ENCODE results near the gene PCGF5.
"Not testable (repeated sequence)": the region's sequence is repeated elsewhere in the genome, so short reads cannot be mapped to it uniquely, and the experiment has no call there.

The PCGF5 gene
- 101 to 182 (median 108) reads per million in 3 donors for total RNA-seq

DNA sequence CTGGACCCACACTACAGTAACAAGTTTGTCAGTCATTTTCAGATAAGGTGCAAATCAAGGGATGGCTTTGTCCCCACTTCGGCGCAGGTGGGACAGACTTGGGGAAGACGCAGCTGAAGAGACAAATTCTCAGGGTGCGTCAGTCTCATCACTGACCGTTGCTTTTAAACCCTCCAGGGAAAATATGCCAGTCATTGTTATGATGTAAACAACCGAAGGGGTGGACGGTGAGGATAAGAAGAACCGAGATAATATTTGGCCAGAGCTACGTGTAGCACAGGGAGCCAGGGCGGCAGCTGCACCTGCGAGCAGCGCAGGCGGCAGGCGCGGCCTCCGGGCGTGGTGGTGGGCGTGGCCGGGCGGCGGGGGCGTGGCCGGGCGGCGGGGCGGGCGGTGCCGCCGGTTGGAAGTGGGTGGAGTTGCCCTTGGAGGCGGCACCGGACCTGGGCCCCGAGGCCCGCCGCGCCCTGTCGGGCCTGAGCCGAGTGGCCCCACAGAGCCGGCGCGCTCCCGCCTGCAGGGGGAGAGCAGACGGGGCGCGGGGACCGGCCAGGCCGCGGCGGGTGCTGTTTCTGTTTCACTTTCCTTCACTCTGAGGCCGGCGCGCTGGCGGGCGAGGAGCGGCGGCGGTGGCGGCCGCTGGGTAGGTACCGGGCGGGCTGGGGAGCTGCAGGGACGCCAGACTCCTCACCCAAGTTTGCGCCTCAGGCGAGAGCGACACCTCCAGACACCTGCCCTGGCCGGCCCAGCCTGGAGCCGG, at the start of gene PCGF5:
TSS of gene PCGF5 (plus strand) at position 470 of the 760 bp plus-strand sequence. CDS start 2,209 bp downstream, outside the sequence.
- Histone ChIP-seq H3K27me3 (replicated peaks; ENCODE audit: control insufficient read depth, insufficient read depth, low read length, poor library complexity, severe bottlenecking) (no peaks in the 10 kb centered on the region), H3K9me3 (ENCODE audit: control insufficient read depth, low read length) (no peaks in the 10 kb centered on the region), H3K36me3 (ENCODE audit: control insufficient read depth, insufficient read depth, low read length) (peaks cover 4% of the 10 kb centered on the region), H3K4me3 (ENCODE audit: insufficient read depth, low read depth, low read length, poor library complexity, severe bottlenecking) (peak within 1 kb of the TSS; percentile 87), H3K4me1 (ENCODE audit: control insufficient read depth, insufficient read depth, low read length, poor library complexity, severe bottlenecking) (peaks cover 9% of the 10 kb centered on the region), H3K27ac (ENCODE audit: insufficient read depth, low read length, poor library complexity, severe bottlenecking) (peak within 1 kb of the TSS; percentile 83)
- DNase-seq, result peak; percentile 89 to 92 (median 91)

GRCh38 chr10:91171485-91171884, 49.0 kb upstream of the PCGF5 start:
- no peaks in the 10 kb centered on the region for H3K4me1 ChIP-seq (ENCODE audit: control insufficient read depth, insufficient read depth, low read length, poor library complexity, severe bottlenecking)
- no peak overlapping the region for H3K4me3 ChIP-seq (ENCODE audit: insufficient read depth, low read depth, low read length, poor library complexity, severe bottlenecking)
- H3K27me3 ChIP-seq (replicated peaks; ENCODE audit: control insufficient read depth, insufficient read depth, low read length, poor library complexity, severe bottlenecking), result no peaks in the 10 kb centered on the region
- H3K9me3 ChIP-seq (ENCODE audit: control insufficient read depth, low read length), result no peaks in the 10 kb centered on the region
- no peaks in the 10 kb centered on the region for H3K36me3 ChIP-seq (ENCODE audit: control insufficient read depth, insufficient read depth, low read length)
- H3K27ac ChIP-seq (ENCODE audit: insufficient read depth, low read length, poor library complexity, severe bottlenecking), result no peak overlapping the region
- DNase-seq, result no peak

- Histone ChIP-seq H3K4me1 (ENCODE audit: control insufficient read depth, insufficient read depth, low read length, poor library complexity, severe bottlenecking) (no peaks in the 10 kb centered on the region), H3K4me3 (ENCODE audit: insufficient read depth, low read depth, low read length, poor library complexity, severe bottlenecking) (no peak overlapping the region)
- no peak for DNase-seq
Observed at GRCh38 chr10:91172348-91172747, 48.1 kb upstream of the PCGF5 start.

DNA sequence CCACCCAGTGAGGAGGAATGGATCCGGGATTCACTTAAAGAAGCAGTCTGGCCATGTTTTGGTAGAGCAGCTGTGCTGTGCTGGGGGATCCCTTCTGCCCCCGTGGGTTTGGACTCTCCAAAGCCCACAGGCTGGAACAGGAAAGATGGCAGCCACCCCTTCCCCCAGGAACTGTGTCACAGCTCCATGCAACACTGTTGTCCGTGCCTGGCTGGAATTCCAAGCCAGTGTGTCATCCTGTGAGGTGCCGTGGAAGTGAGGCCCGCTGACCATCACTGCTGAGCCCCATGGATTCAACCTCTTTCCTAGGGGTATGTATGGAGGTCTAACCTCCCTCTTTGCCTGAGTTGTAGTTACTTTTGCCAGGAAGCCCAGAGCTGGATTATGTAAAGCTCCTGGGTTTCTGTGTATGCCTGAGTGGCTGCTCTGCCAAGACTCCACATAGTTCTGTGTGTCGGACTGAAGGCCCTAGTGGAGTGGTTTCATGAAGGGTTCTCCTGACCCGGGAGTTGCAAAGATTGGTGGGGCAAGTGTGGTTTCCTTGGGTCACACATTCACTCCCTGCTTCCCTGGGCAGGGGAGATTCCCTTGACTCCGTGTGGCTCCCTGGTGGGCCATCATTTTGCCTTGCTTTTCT, 35.1 kb upstream of the PCGF5 start:
- Histone ChIP-seq H3K4me3 (ENCODE audit: insufficient read depth, low read depth, low read length, poor library complexity, severe bottlenecking) (no peak overlapping the region), H3K9me3 (ENCODE audit: control insufficient read depth, low read length) (peaks cover 3% of the 10 kb centered on the region), H3K4me1 (ENCODE audit: control insufficient read depth, insufficient read depth, low read length, poor library complexity, severe bottlenecking) (peaks cover 8% of the 10 kb centered on the region), H3K36me3 (ENCODE audit: control insufficient read depth, insufficient read depth, low read length) (no peaks in the 10 kb centered on the region), H3K27me3 (replicated peaks; ENCODE audit: control insufficient read depth, insufficient read depth, low read length, poor library complexity, severe bottlenecking) (no peaks in the 10 kb centered on the region), H3K27ac (ENCODE audit: insufficient read depth, low read length, poor library complexity, severe bottlenecking) (no peak overlapping the region)
- no peak for DNase-seq

More at GRCh38 chr10:91172348-91172747, 48.1 kb upstream of the PCGF5 start:
- H3K27me3 ChIP-seq (replicated peaks; ENCODE audit: control insufficient read depth, insufficient read depth, low read length, poor library complexity, severe bottlenecking), result no peaks in the 10 kb centered on the region
- no peaks in the 10 kb centered on the region for H3K36me3 ChIP-seq (ENCODE audit: control insufficient read depth, insufficient read depth, low read length)
- no peaks in the 10 kb centered on the region for H3K9me3 ChIP-seq (ENCODE audit: control insufficient read depth, low read length)
- no peak overlapping the region for H3K27ac ChIP-seq (ENCODE audit: insufficient read depth, low read length, poor library complexity, severe bottlenecking)

DNA sequence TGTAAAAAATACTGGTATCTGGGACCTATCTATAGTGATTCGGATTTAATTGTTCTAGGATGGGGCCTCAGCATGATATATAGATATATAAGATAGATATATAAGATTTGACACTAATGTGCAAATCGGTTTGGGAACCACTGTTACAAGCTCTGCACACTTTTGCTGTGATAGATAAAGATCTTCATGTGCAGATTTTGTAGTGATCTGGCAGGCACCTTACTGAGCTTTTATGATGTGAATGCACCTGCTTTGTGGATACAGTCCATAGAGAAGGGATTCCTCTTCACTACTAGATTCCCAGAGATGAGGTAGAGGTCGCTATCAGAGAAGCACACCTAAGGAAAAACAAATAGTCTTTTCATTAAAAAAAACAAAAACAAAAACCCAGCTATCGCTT, 33.3 kb upstream of the PCGF5 start:
- DNase-seq, result no peak
- Histone ChIP-seq H3K27ac (ENCODE audit: insufficient read depth, low read length, poor library complexity, severe bottlenecking) (no peak overlapping the region), H3K4me1 (ENCODE audit: control insufficient read depth, insufficient read depth, low read length, poor library complexity, severe bottlenecking) (peaks cover 9% of the 10 kb centered on the region), H3K4me3 (ENCODE audit: insufficient read depth, low read depth, low read length, poor library complexity, severe bottlenecking) (no peak overlapping the region), H3K9me3 (ENCODE audit: control insufficient read depth, low read length) (no peaks in the 10 kb centered on the region), H3K27me3 (replicated peaks; ENCODE audit: control insufficient read depth, insufficient read depth, low read length, poor library complexity, severe bottlenecking) (no peaks in the 10 kb centered on the region), H3K36me3 (ENCODE audit: control insufficient read depth, insufficient read depth, low read length) (no peaks in the 10 kb centered on the region)

DNA sequence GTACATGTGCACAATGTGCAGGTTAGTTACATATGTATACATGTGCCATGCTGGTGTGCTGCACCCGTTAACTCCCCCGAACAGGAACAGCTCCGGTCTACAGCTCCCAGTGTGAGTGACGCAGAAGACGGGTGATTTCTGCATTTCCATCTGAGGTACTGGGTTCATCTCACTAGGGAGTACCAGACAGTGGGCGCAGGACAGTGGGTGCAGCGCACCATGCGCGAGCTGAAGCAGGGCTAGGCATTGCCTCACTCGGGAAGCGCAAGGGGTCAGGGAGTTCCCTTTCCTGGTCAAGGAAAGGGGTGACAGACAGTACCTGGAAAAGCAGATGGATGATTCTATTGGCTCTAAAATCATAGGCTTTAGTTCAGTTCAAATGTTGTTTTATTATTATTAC, 32.5 kb upstream of the PCGF5 start:
- H3K36me3 ChIP-seq (ENCODE audit: control insufficient read depth, insufficient read depth, low read length); H3K9me3 ChIP-seq (ENCODE audit: control insufficient read depth, low read length); H3K27ac ChIP-seq (ENCODE audit: insufficient read depth, low read length, poor library complexity, severe bottlenecking); H3K27me3 ChIP-seq (replicated peaks; ENCODE audit: control insufficient read depth, insufficient read depth, low read length, poor library complexity, severe bottlenecking); H3K4me1 ChIP-seq (ENCODE audit: control insufficient read depth, insufficient read depth, low read length, poor library complexity, severe bottlenecking); DNase-seq; H3K4me3 ChIP-seq (ENCODE audit: insufficient read depth, low read depth, low read length, poor library complexity, severe bottlenecking): not testable (repeated sequence)

GRCh38 chr10:91188889-91189288, 31.6 kb upstream of the PCGF5 start:
- Histone ChIP-seq H3K27ac (ENCODE audit: insufficient read depth, low read length, poor library complexity, severe bottlenecking) (no peak overlapping the region), H3K27me3 (replicated peaks; ENCODE audit: control insufficient read depth, insufficient read depth, low read length, poor library complexity, severe bottlenecking) (no peaks in the 10 kb centered on the region), H3K9me3 (ENCODE audit: control insufficient read depth, low read length) (no peaks in the 10 kb centered on the region), H3K36me3 (ENCODE audit: control insufficient read depth, insufficient read depth, low read length) (no peaks in the 10 kb centered on the region), H3K4me3 (ENCODE audit: insufficient read depth, low read depth, low read length, poor library complexity, severe bottlenecking) (no peak overlapping the region), H3K4me1 (ENCODE audit: control insufficient read depth, insufficient read depth, low read length, poor library complexity, severe bottlenecking) (peaks cover 9% of the 10 kb centered on the region)
- DNase-seq, result no peak

DNA sequence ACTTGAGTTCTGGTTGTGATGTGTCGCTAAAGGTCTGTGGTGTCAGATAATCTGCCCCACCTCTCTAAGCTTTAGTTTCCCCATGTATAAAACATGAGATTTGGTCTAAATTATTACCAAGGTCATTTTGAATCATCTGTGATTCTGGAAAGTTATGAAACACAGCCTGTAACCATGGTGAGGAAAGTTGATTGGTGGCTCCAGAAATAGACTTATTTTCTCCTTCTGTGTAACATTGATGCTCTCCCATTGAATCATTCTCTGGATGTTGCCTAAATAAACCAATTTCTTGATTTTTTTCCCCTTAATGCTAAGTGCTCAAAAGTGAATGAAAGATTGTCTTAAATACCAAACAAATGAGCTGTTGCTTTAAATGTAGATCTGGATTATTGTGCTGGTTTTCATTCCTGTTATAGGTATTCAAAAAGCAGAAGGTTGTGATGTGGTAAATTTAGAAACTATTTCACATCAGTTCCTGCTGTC, 30.0 kb upstream of the PCGF5 start:
- DNase-seq, result no peak
- no peak overlapping the region for H3K27ac ChIP-seq (ENCODE audit: insufficient read depth, low read length, poor library complexity, severe bottlenecking)

DNA sequence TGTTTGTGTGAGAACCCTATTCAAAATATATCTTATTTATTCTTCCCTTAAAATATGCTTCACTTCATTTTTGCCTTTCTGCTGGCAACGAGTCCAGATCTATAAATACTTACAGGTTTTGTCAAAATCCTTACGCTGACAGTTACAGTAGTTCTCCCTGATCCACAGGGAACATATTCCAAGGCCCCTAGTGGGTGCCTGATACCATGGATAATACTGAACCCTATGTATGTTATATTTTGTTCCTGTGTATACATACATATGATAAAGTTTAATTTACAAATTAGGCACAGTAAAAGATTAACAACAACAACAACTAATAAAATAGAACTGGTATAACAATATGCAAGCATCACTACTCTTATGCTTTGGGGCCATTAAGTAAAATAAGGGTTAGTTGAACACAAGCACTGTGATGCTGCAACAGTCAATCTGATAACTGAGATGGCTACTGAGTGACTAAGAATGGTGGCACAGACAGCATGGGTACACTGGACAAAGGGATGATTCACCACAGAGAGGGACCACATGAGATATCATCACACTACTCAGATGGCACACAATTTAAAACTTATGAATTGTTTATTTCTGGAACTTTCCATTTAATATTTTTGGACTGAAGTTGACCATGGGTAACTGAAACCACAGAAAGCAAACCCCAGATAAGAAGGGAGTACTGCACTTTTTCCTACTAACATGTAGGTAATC, 29.4 kb upstream of the PCGF5 start:
- Histone ChIP-seq H3K36me3 (ENCODE audit: control insufficient read depth, insufficient read depth, low read length) (no peaks in the 10 kb centered on the region), H3K9me3 (ENCODE audit: control insufficient read depth, low read length) (no peaks in the 10 kb centered on the region), H3K27me3 (replicated peaks; ENCODE audit: control insufficient read depth, insufficient read depth, low read length, poor library complexity, severe bottlenecking) (no peaks in the 10 kb centered on the region), H3K4me1 (ENCODE audit: control insufficient read depth, insufficient read depth, low read length, poor library complexity, severe bottlenecking) (peaks cover 9% of the 10 kb centered on the region), H3K27ac (ENCODE audit: insufficient read depth, low read length, poor library complexity, severe bottlenecking) (no peak overlapping the region), H3K4me3 (ENCODE audit: insufficient read depth, low read depth, low read length, poor library complexity, severe bottlenecking) (no peak overlapping the region)
- DNase-seq, result no peak

More for the DNA sequence above, 30.0 kb upstream of the PCGF5 start:
- no peaks in the 10 kb centered on the region for H3K27me3 ChIP-seq (replicated peaks; ENCODE audit: control insufficient read depth, insufficient read depth, low read length, poor library complexity, severe bottlenecking)
- no peaks in the 10 kb centered on the region for H3K9me3 ChIP-seq (ENCODE audit: control insufficient read depth, low read length)
- no peak overlapping the region for H3K4me3 ChIP-seq (ENCODE audit: insufficient read depth, low read depth, low read length, poor library complexity, severe bottlenecking)
- H3K36me3 ChIP-seq (ENCODE audit: control insufficient read depth, insufficient read depth, low read length), result no peaks in the 10 kb centered on the region
- H3K4me1 ChIP-seq (ENCODE audit: control insufficient read depth, insufficient read depth, low read length, poor library complexity, severe bottlenecking), result peaks cover 9% of the 10 kb centered on the region

DNA sequence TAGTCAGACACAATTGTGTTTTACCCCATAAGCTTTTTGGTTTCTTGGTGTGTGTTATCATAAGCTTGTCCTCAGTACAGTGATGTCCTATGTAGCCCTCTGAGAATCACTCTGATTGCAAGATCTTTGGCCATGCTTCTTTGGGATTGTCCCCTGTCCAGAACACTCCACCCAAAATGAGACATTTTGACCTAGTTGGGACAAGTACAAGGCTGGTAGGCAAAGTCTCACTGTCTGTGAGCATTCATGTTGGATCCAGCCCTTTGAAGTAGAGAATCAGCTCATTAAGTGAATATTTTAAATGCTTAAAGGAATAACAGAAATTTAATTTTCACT, 28.9 kb upstream of the PCGF5 start:
- Histone ChIP-seq H3K4me3 (ENCODE audit: insufficient read depth, low read depth, low read length, poor library complexity, severe bottlenecking) (no peak overlapping the region), H3K27ac (ENCODE audit: insufficient read depth, low read length, poor library complexity, severe bottlenecking) (no peak overlapping the region), H3K4me1 (ENCODE audit: control insufficient read depth, insufficient read depth, low read length, poor library complexity, severe bottlenecking) (peaks cover 9% of the 10 kb centered on the region), H3K9me3 (ENCODE audit: control insufficient read depth, low read length) (no peaks in the 10 kb centered on the region), H3K27me3 (replicated peaks; ENCODE audit: control insufficient read depth, insufficient read depth, low read length, poor library complexity, severe bottlenecking) (no peaks in the 10 kb centered on the region), H3K36me3 (ENCODE audit: control insufficient read depth, insufficient read depth, low read length) (no peaks in the 10 kb centered on the region)
- no peak for DNase-seq
